Adipocyte (in vitro differentiated cells): ENCODE results near the gene CIRBP.

Source experiments
- DNase-seq: peaks from one replicate; pipeline ENCODE4 v3.0.0-alpha.2; 2015; ENCODE audit warnings: low read depth
- H3K27me3 ChIP-seq: replicated peaks from 2 replicates; pipeline ENCODE4 v1.7.0; 2013; ENCODE audit warnings: mild to moderate bottlenecking, low read length, moderate library complexity; ENCODE audit not compliant: control insufficient read depth, insufficient read depth
- H3K36me3 ChIP-seq: 2 replicates; pipeline ENCODE4 v1.7.0; 2013; ENCODE audit warnings: low read length, mild to moderate bottlenecking, moderate library complexity; ENCODE audit not compliant: control insufficient read depth, insufficient read depth, severe bottlenecking
- H3K4me1 ChIP-seq: 2 replicates; pipeline ENCODE4 v1.7.0; 2013; ENCODE audit warnings: mild to moderate bottlenecking, low read length, moderate library complexity; ENCODE audit not compliant: control insufficient read depth, insufficient read depth
- H3K4me3 ChIP-seq: 2 replicates; pipeline ENCODE4 v1.7.0; 2013; ENCODE audit warnings: mild to moderate bottlenecking, low read length, moderate library complexity
- H3K9ac ChIP-seq: 2 replicates; pipeline ENCODE4 v1.7.0; 2013; ENCODE audit warnings: mild to moderate bottlenecking, low read length, moderate library complexity
- H3K9me3 ChIP-seq: 2 replicates; pipeline ENCODE4 v1.7.0; 2013; ENCODE audit warnings: mild to moderate bottlenecking, low read length, moderate library complexity; ENCODE audit not compliant: control insufficient read depth

Gene CIRBP

GRCh38 chr19:1268226-1269064, 687 bp upstream of the CIRBP start:
- Histone ChIP-seq H3K4me3 (peak overlapping the region; percentile 72), H3K27me3 (no peaks in the 10 kb centered on the region), H3K4me1 (peaks cover 62% of the 10 kb centered on the region), H3K36me3 (peaks cover 28% of the 10 kb centered on the region), H3K9ac (peak overlapping the region; percentile 90), H3K9me3 (no peaks in the 10 kb centered on the region)
- no peak for DNase-seq

- DNase-seq: peak; percentile 92
- H3K4me3 ChIP-seq: peak overlapping the region; percentile 86
- H3K36me3 ChIP-seq: peaks cover 40% of the 10 kb centered on the region
- H3K9ac ChIP-seq: peak overlapping the region; percentile 95
- peaks cover 74% of the 10 kb centered on the region for H3K4me1 ChIP-seq
- no peaks in the 10 kb centered on the region for H3K27me3 ChIP-seq
- no peaks in the 10 kb centered on the region for H3K9me3 ChIP-seq
Measured at GRCh38 chr19:1269478-1270212, 513 bp downstream of the CIRBP start.

GRCh38 chr19:1270213-1270853, 1.2 kb downstream of the CIRBP start:
- Histone ChIP-seq H3K4me1 (peaks cover 74% of the 10 kb centered on the region), H3K9me3 (no peaks in the 10 kb centered on the region), H3K36me3 (peaks cover 44% of the 10 kb centered on the region), H3K4me3 (peak overlapping the region; percentile 86), H3K27me3 (no peaks in the 10 kb centered on the region), H3K9ac (peak overlapping the region; percentile 95)
- DNase-seq: peak; percentile 43

- Histone ChIP-seq H3K27me3 (no peaks in the 10 kb centered on the region), H3K36me3 (peaks cover 44% of the 10 kb centered on the region), H3K4me3 (peak overlapping the region; percentile 86), H3K9ac (peak overlapping the region; percentile 95), H3K4me1 (peaks cover 70% of the 10 kb centered on the region), H3K9me3 (no peaks in the 10 kb centered on the region)
- no peak for DNase-seq
Measured at GRCh38 chr19:1270854-1271527, 1.9 kb downstream of the CIRBP start.

- Histone ChIP-seq H3K9me3 (no peaks in the 10 kb centered on the region), H3K4me1 (peaks cover 74% of the 10 kb centered on the region), H3K9ac (peak overlapping the region; percentile 95), H3K36me3 (peaks cover 44% of the 10 kb centered on the region), H3K27me3 (no peaks in the 10 kb centered on the region), H3K4me3 (peak overlapping the region; percentile 86)
- DNase-seq: no peak
Measured at GRCh38 chr19:1271528-1272422, 2.6 kb downstream of the CIRBP start.

- H3K4me1 ChIP-seq: peaks cover 69% of the 10 kb centered on the region
- peaks cover 48% of the 10 kb centered on the region for H3K36me3 ChIP-seq
- no peak for DNase-seq
- H3K27me3 ChIP-seq: no peaks in the 10 kb centered on the region
- H3K9me3 ChIP-seq: no peaks in the 10 kb centered on the region
- peak overlapping the region; percentile 86 for H3K4me3 ChIP-seq
- H3K9ac ChIP-seq: peak overlapping the region; percentile 95
Measured at GRCh38 chr19:1272423-1273262, 3.5 kb downstream of the CIRBP start.

- Histone ChIP-seq H3K4me1 (peaks cover 61% of the 10 kb centered on the region), H3K9me3 (no peaks in the 10 kb centered on the region), H3K4me3 (no peak overlapping the region), H3K27me3 (no peaks in the 10 kb centered on the region), H3K36me3 (peaks cover 52% of the 10 kb centered on the region), H3K9ac (peak overlapping the region; percentile 95)
- DNase-seq: no peak
Measured at GRCh38 chr19:1273263-1274041, 4.3 kb downstream of the CIRBP start.

GRCh38 chr19:1274081-1274851, 5.1 kb downstream of the CIRBP start:
- Histone ChIP-seq H3K9me3 (no peaks in the 10 kb centered on the region), H3K9ac (peak overlapping the region; percentile 93), H3K27me3 (no peaks in the 10 kb centered on the region), H3K4me3 (peak overlapping the region; percentile 88), H3K36me3 (peaks cover 58% of the 10 kb centered on the region), H3K4me1 (peaks cover 57% of the 10 kb centered on the region)
- no peak for DNase-seq

GRCh38 chr19:1274852-1275259, 5.7 kb downstream of the CIRBP start:
- Histone ChIP-seq H3K4me1 (peaks cover 57% of the 10 kb centered on the region), H3K4me3 (peak overlapping the region; percentile 88), H3K36me3 (peaks cover 62% of the 10 kb centered on the region), H3K27me3 (no peaks in the 10 kb centered on the region), H3K9me3 (no peaks in the 10 kb centered on the region), H3K9ac (peak overlapping the region; percentile 93)
- no peak for DNase-seq
